UCSD-AML1 (cell line): ENCODE measurements around the gene BRMS1L.

ENCODE experiments used
- DNase-seq: peaks from one replicate; lab custom pipeline; 2025; ENCODE audit not compliant: unreplicated experiment; lab: John Stamatoyannopoulos, UW

The BRMS1L gene

DNA sequence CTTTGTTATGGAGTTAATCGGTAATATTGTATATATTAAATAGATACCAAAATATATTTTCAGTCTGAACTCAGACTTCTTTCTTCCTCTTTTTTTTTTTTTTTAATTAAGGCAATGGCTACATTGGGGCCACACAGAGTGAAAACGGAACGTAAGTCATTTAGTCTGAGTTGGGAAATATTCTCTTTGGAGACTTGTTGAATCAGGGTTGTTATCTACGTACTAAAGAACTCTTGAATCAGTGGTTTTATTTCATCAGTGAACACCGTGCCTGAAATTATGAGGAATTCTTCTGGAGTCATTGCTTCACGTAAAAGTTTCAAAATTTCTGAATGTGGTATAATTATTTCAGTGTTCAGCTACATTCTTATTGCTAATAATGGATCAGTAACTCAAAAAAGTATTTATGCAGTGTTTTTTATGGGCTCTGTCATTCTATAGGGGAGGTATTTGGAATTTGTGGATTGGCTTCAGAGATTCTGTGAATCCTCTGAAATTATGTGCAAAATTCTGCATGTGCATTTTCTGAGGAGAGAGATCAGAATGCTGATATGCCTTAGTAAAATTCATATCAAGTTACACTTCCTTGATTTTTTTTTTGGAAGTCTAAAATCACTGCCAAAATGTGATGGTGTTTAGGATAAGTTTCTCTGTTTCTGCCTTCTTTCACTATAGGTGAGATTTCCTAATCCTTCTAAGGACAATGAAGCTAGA lies 39.6 kb downstream of the BRMS1L start:
- no peak for DNase-seq

- DNase-seq: no peak
Observed at GRCh38 chr14:35866595-35867279, 40.6 kb downstream of the BRMS1L start.

- DNase-seq: no peak
Observed at GRCh38 chr14:35867280-35867629, 41.1 kb downstream of the BRMS1L start.

GRCh38 chr14:35875296-35875695 lies 49.2 kb downstream of the BRMS1L start:
- DNase-seq: no peak

DNA sequence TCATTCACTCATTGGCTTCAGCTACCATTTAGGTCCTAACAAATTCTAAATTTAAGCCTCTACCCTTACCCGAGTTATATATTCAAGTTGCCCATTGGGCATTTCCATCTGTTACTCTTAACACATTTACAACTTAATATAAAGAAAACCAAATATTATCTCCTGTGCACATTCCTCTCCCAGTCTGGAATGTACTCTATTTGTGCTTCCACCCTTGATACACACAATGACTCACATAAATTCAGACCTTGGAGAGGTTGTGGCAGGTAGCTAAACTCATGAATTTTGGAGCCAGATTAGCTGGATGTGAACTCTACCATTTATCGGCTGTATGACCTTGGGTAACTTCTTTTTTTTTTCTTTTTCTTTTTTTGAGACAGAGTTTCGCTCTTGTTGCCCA lies 51.1 kb downstream of the BRMS1L start:
- DNase-seq: no peak

DNA sequence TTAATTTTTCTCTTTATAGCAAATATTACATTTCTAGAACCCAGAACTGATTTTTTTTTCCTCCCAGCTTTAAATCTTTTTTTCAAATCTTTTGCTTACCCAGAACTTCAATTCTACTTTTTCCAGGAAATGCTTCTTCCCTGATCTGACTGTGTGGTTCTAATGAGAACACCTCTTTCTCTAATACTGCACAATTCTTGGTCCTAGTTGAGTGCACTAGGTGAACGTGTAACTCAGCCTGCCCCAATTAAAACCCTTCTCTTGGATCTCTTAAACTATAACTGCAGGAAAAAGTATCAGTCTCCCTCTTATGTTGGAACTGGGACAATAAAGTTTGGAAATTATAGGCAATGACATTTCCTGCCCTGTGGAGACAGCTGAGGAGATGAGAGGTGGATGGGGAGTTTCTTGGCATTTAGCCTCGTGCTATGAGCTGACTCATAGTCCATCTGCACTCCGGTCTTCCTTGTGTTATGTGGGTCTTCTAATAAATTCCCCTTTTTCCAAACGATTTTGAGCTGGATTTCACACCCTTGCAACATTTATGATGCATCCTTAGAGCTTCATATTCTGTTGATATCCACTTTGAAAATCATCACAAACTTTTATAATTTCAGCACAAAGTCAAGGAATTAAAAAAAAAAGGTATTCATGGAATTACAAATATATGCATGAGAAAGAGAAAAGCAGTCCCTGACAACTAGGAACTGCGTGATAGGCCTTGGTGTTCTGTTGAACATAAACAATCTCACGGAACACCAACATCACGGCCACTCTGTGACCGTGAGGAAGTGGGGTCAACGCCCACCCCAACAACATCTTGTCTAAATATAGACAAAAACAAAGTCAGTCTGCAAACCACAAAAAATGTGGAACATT lies 52.4 kb downstream of the BRMS1L start:
- peak; percentile 18 for DNase-seq

DNA sequence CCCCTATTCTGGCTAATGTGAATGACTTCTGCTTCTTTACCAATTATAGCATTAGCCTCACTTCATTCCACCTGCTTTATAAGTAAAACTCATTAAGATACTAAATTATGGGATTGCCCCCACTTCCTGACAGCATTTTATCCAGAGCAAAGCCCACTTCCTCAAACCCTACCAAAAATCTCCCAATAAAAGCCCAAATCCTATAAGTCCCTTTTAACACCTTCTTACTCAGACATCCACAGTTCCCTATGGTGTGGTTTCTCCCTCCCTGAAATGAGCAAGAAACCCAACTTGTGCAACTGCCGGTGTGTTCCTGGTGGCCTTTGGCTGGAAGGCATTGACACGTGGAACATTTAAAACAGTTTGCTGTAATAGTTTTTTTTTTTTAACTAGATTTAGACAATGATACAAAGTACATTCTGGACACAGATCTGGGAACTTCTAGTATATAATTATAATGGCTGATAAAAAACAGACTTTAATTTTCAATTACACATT lies 53.1 kb downstream of the BRMS1L start:
- DNase-seq: no peak

DNA sequence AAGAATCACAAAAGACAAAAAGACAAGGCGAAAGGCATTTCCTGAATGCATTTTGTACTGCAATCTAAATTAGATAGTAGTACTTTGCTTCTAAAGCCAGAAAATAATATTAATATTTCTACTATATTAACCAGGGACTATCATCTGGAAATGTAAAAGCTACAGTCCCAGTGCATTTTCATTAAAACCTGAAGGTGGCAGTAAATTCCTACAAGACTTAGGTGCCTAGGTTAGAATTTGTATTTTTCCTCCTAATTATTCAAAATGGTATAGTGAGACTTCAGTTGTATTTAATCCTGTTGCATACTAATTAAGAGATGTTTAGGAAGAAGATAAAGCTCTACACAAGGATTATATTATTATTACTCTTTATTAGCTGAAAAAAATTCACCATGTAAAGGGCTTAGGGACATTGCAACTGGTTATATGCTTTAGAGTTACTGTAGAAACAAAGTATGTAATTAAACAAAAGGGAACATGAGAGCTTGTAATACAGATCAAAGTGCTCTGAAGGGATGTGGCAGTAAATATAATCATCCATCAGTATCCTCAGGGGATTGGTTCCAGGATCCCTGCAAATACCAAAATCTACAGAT lies 53.6 kb downstream of the BRMS1L start:
- no peak for DNase-seq

GRCh38 chr14:35881280-35881679 lies 55.1 kb downstream of the BRMS1L start:
- DNase-seq: no peak

GRCh38 chr14:35883677-35884293 lies 57.6 kb downstream of the BRMS1L start:
- DNase-seq: no peak

DNA sequence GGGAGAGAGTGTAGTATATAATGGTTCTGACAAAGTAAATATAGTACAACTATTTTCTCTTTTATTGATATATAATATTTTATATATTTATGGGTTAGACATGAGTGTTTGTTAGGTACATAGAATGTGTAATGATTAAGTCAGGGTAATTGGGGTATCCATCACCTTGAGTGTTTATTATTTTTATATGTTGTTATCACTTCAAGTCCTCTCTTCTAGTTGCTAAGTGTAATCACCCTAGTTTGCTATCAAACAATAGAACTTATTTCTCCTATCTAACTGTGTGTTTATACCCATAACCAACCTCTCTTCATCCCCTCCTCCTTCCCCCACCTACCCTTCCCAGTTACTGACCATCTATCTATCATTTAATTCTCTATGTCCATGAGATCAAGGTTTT lies 64.2 kb downstream of the BRMS1L start:
- DNase-seq: no peak

DNA sequence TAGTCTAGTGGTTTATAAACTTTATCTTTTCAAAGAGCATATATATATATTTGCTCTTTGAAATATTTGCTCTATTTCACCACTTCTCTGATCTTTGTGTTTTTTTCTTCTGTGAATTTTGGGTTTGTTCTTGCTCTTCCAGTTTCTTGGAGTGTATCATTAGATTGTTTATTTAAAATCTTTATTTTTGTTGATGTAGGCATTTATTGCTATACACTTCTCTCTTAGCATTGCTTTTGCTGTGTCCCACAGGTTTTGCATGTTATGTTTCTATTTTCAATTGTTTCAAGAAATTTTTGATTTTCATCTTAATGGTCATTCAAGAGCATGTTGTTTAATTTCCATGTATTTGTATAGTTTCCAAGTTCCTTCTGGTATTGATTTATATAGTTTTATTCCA lies 69.1 kb downstream of the BRMS1L start:
- no peak for DNase-seq

DNA sequence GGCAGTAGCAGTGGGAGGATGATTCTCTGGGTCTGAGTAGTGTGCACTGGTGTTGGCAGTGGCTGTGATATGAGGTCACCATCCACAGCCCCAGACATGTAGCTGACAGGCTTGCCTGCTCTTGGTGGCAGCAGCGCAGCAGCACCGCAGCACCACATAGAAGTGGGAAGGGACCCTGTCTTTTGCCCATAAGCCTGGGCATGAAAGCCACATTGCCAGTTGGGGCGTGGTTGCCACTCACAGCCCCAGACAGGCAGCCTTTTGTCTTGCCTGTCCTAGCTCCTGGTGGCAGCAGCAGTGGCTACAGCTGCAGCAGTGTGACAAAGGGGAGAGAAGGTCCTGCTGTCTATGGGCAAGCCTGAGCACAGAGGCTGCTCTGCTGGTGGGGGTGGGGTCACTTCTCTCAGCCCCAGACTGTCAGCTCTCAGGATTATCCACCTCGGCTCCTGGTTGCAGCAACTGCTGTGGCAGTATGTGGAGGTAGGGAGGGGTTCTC lies 71.5 kb downstream of the BRMS1L start:
- no peak for DNase-seq

DNA sequence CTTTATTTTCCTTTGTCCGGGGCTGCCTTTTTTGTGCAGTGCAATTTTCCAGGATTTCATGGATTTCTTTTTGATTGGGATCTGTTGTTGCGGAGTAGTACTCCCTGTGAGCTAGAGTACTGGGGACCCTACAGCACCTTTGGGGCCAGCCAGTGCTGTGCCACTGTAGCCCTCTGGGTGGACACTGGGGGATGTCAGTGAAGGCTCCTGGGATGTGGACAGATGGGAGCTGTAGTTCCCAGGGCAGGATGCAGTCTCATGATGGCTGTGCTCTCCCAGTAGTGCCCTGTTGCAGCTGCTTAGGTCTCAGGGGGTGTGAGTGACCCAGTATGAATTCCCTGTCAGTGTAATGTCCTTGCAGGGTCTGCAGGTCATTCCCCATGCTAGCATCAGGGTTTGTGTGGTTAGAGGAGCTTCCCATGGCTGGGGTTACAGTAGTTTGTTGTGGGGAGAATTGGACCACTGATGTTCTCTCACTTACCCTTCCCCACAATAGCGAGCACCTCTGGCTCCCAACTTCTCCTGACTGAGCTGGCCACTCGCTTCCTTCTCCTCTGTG lies 72.2 kb downstream of the BRMS1L start:
- DNase-seq: no peak

DNA sequence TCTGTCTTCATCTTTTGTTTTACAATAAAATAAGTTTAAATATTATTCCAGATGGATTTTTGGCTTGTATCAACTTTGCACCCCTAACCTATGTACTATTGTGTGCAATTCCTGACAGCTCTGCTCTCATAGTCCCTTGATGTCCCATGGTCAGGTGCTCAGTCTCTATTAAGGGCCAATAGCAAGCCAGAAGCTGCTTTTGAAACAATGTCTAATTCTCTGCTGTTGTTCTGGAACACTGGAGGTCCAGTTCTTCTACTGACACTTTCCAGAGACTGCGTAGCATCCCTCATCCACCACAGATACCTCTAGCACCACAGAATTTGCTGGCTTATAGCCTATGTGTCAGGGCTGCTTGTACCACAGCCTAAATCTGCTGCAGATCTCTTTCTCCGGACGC lies 74.6 kb downstream of the BRMS1L start:
- DNase-seq: no peak

DNA sequence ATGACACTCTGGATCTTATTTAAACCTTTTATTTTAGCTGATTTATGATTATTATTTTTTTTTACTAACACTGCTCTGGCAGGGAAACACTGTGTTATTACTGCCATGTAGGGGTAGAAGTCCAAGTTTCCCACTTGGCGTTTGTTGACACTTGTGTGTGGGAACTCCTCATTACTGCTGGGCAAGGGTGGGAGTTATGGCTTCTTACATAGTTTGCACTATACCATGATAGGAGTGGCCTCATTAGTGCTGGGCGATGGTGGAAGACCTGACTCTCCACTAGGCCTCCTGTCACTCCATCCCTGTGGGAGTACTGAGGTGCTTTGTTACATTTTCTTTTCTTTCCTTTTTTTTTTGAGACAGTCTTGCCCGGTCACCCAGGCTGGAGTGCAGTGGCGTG lies 83.5 kb downstream of the BRMS1L start:
- DNase-seq: no peak

DNA sequence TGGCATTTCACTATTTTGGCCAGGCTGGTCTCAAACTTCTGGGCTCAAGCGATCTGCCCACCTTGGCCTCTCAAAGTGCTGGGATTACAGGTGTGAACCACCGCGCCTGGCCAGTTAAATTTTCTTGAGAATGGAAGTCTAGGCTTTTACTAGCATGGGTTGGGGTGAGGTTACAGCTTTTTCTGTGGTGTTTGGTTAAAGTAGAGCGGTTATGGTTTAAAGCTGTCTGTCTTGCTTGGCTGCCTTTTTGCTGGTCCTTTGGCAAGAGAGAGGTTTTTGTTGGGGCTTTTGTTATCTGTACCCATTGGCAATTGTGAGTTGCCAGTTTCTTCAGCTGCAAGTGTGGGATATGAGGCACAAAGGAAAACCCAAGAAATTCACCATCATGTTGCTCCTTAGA lies 84.1 kb downstream of the BRMS1L start:
- DNase-seq: no peak

GRCh38 chr14:35911097-35911496 lies 85.0 kb downstream of the BRMS1L start:
- DNase-seq: no peak

GRCh38 chr14:35915185-35915584 lies 89.0 kb downstream of the BRMS1L start:
- DNase-seq: no peak

GRCh38 chr14:35915775-35916174 lies 89.6 kb downstream of the BRMS1L start:
- DNase-seq: no peak
